ENCODE results near the gene NEURL3.

- TF ChIP-seq CTCF (IDR thresholded peaks at IDR 0.05) (no peak), POLR2A (IDR thresholded peaks at IDR 0.05) (no peak), POLR2AphosphoS5 (IDR thresholded peaks at IDR 0.05) (no peak), EP300 (IDR thresholded peaks at IDR 0.05) (no peak)
Measured at GRCh38 chr2:96470109-96470508, 35.0 kb downstream of the NEURL3 start.

Data from sigmoid colon (tissue), 4 donors.